Stimulated activated CD4-positive, alpha-beta T cell treated with anti-CD3 and anti-CD28 coated beads, Interleukin-2, amount 100 ng/mL, for 24 hours (primary cell): ENCODE data around the gene STK4.

Experiments used
- DNase-seq, 2 donors: peaks; one replicate each; pipeline ENCODE4 v3.0.0-alpha.2; 2020

Gene STK4

GRCh38 chr20:44966030-44966961 is at the start of gene STK4:
Gene STK4 (plus strand): TSS chr20:44966512. CDS start chr20:44966569, 57 bp downstream.
- DNase-seq = peak; percentile 95 to 96

GRCh38 chr20:44916586-44916985 is 49.7 kb upstream of the STK4 start:
- DNase-seq = no peak

GRCh38 chr20:44917399-44917798 is 48.9 kb upstream of the STK4 start:
- DNase-seq = no peak

- DNase-seq = no peak
Measured at GRCh38 chr20:44918342-44918741, 48.0 kb upstream of the STK4 start.

- no peak for DNase-seq
Measured at GRCh38 chr20:44918761-44919160, 47.6 kb upstream of the STK4 start.

GRCh38 chr20:44921447-44921846 is 44.9 kb upstream of the STK4 start:
- DNase-seq = no peak

- DNase-seq = no peak
Measured at GRCh38 chr20:44924541-44924940, 41.8 kb upstream of the STK4 start.

- no peak for DNase-seq
Measured at GRCh38 chr20:44928595-44928994, 37.7 kb upstream of the STK4 start.

GRCh38 chr20:44930517-44931168 is 35.7 kb upstream of the STK4 start:
- DNase-seq = no peak

GRCh38 chr20:44931911-44932310 is 34.4 kb upstream of the STK4 start:
- no peak for DNase-seq

- DNase-seq = no peak
Measured at GRCh38 chr20:44932916-44933315, 33.4 kb upstream of the STK4 start.

- DNase-seq = no peak
Measured at GRCh38 chr20:44936510-44936909, 29.8 kb upstream of the STK4 start.

GRCh38 chr20:44938637-44939036 is 27.7 kb upstream of the STK4 start:
- DNase-seq = no peak

GRCh38 chr20:44941120-44941691 is 25.1 kb upstream of the STK4 start:
- DNase-seq = no peak

GRCh38 chr20:44942264-44942973 is 23.9 kb upstream of the STK4 start:
- no peak for DNase-seq

GRCh38 chr20:44943828-44944227 is 22.5 kb upstream of the STK4 start:
- DNase-seq = no peak

- no peak for DNase-seq
Measured at GRCh38 chr20:44945261-44945660, 21.1 kb upstream of the STK4 start.

- DNase-seq = no peak
Measured at GRCh38 chr20:44946271-44946852, 19.9 kb upstream of the STK4 start.

GRCh38 chr20:44948107-44948506 is 18.2 kb upstream of the STK4 start:
- DNase-seq = no peak

GRCh38 chr20:44948513-44948912 is 17.8 kb upstream of the STK4 start:
- DNase-seq = no peak

- no peak for DNase-seq
Measured at GRCh38 chr20:44950368-44950767, 15.9 kb upstream of the STK4 start.

- DNase-seq = no peak
Measured at GRCh38 chr20:44952731-44953130, 13.6 kb upstream of the STK4 start.

GRCh38 chr20:44954211-44954610 is 12.1 kb upstream of the STK4 start:
- DNase-seq = no peak
